ENCODE measurements around the gene DSCAML1. TPM values are rescaled to one million over a fixed set of nuclear protein-coding genes. Genes with fewer than 3 reads are reported as not detected.

DSCAML1 gene
- total and polyA plus RNA-seq, 7 donors: 0.04 to 0.52 (median 0.06) TPM

- H3K27ac ChIP-seq: no peak overlapping the region
- no peaks in the 10 kb centered on the region for H3K4me1 ChIP-seq
- intact Hi-C loops (cut with DNase I): no loop called here
- ATAC-seq (no peak), DNase-seq (no peak)
- 67 to 76% (median 71%) methylated on average over 9 to 11 of the region's 11 CpGs for WGBS, 3 donors
- peaks cover 0 to 8% (median 3%) of the 10 kb centered on the region in 3 donors for H3K27me3 ChIP-seq (ENCODE audit: insufficient read depth in 3 of 3, low read length in 2 of 3)
- TF ChIP-seq CTCF (IDR thresholded peaks at IDR 0.05): no peak
- no peaks in the 10 kb centered on the region for H3K9me3 ChIP-seq
- H3K36me3 ChIP-seq (ENCODE audit: insufficient read depth in 1 of 2, low read depth in 1 of 2): no peaks in the 10 kb centered on the region
- no peak overlapping the region for H3K4me3 ChIP-seq
Measured at GRCh38 chr11:117744471-117745150, 52.4 kb downstream of the DSCAML1 start.

DNA sequence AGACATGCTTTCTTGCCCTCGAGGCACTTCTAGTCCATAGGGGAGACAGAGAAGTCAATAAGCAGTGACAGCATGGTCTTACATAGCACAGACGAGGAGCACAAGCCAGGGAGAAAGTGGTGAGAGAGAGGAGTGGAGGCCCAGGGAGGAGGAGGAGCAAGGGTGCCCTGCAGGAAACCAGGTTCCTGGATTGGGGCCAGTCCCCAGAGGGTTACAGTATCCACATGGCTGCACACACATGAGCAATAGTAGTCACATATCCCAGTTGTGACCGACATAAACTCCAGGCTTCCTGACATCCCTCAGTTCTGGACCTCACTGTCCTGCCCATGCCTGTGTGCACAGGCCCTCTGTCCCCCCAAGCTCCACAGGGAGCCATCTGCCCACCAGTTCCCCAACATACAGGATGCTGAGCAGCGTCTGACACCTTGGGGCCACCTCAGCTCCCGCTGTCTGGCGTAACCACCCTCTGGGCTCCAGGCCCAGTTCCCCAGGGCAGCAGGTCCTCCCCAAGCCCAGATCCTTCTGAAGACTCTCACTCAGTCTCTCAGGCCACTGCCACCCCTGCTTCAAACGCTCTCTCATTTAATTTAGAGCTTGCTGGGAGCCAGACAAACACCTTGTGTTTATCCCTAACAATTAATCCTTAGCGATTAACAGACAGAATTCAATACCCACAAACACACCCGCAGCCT lies 53.7 kb downstream of the DSCAML1 start:
- ATAC-seq: no peak
- Histone ChIP-seq H3K4me1 (no peaks in the 10 kb centered on the region), H3K9me3 (no peaks in the 10 kb centered on the region), H3K36me3 (ENCODE audit: insufficient read depth in 1 of 2, low read depth in 1 of 2) (no peaks in the 10 kb centered on the region), H3K27ac (no peak overlapping the region), H3K27me3 (ENCODE audit: insufficient read depth in 3 of 3, low read length in 2 of 3) (peaks cover 0 to 8% (median 3%) of the 10 kb centered on the region in 3 donors), H3K4me3 (no peak overlapping the region)
- TF ChIP-seq CTCF (IDR thresholded peaks at IDR 0.05): no peak
- intact Hi-C loops (cut with DNase I): no loop called here
- 62 to 68% (median 62%) methylated on average over 9 of the region's 9 CpGs for WGBS, 3 donors
- DNase-seq: no peak

- peaks cover 0 to 17% (median 0%) of the 10 kb centered on the region in 3 donors for H3K27me3 ChIP-seq (ENCODE audit: insufficient read depth in 3 of 3, low read length in 2 of 3)
- H3K36me3 ChIP-seq (ENCODE audit: insufficient read depth in 1 of 2, low read depth in 1 of 2): no peaks in the 10 kb centered on the region
- no peak for TF ChIP-seq CTCF (IDR thresholded peaks at IDR 0.05)
- no peak for ATAC-seq
- H3K9me3 ChIP-seq: no peaks in the 10 kb centered on the region
- no peak overlapping the region for H3K27ac ChIP-seq
- 69 to 78% (median 74%) methylated on average over 8 of the region's 8 CpGs for WGBS, 3 donors
- no peaks in the 10 kb centered on the region for H3K4me1 ChIP-seq
- DNase-seq: no peak
- no peak overlapping the region for H3K4me3 ChIP-seq
- intact Hi-C loops (cut with DNase I): no loop called here
Measured at GRCh38 chr11:117738246-117738957, 58.6 kb downstream of the DSCAML1 start.

- no peak for TF ChIP-seq CTCF (IDR thresholded peaks at IDR 0.05)
- H3K4me1 ChIP-seq: no peaks in the 10 kb centered on the region
- WGBS, 3 donors: 85 to 89% (median 86%) methylated on average over 9 of the region's 9 CpGs
- H3K36me3 ChIP-seq (ENCODE audit: insufficient read depth in 1 of 2, low read depth in 1 of 2): no peaks in the 10 kb centered on the region
- no peak overlapping the region for H3K27ac ChIP-seq
- no peak overlapping the region for H3K4me3 ChIP-seq
- no peak for ATAC-seq
- no peaks in the 10 kb centered on the region for H3K9me3 ChIP-seq
- intact Hi-C loops (cut with DNase I): no loop called here
- no peak for DNase-seq
- H3K27me3 ChIP-seq (ENCODE audit: insufficient read depth in 3 of 3, low read length in 2 of 3): peaks cover 0 to 13% (median 0%) of the 10 kb centered on the region in 3 donors
Measured at GRCh38 chr11:117735350-117735977, 61.6 kb downstream of the DSCAML1 start.

Measured in psoas muscle (tissue), 8 donors.